ENCODE data around the gene STRA6.

Gene STRA6

DNA sequence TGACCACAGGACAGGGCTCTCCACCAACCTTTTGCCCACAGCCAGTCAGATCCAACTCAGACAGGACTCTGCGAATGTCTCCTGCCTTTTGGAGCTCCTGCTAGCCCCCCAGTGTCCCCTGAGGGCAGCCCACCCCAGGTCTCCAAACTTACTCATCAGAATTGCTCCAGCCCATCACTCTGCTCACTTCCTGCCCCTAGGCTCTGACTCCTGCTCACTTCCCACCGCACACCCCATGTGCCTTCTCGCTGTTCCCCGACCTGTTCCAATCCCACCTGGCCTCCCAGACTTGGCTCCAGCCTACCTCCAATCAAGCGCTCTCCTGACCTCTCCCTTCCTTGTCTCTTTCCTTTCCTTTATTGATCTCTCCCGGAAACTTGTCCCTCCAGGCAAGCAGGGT is 5.9 kb upstream of the STRA6 start:
- DNase-seq (ENCODE audit: low read depth in 2 of 3, low spot score in 2 of 3), result no peak

DNA sequence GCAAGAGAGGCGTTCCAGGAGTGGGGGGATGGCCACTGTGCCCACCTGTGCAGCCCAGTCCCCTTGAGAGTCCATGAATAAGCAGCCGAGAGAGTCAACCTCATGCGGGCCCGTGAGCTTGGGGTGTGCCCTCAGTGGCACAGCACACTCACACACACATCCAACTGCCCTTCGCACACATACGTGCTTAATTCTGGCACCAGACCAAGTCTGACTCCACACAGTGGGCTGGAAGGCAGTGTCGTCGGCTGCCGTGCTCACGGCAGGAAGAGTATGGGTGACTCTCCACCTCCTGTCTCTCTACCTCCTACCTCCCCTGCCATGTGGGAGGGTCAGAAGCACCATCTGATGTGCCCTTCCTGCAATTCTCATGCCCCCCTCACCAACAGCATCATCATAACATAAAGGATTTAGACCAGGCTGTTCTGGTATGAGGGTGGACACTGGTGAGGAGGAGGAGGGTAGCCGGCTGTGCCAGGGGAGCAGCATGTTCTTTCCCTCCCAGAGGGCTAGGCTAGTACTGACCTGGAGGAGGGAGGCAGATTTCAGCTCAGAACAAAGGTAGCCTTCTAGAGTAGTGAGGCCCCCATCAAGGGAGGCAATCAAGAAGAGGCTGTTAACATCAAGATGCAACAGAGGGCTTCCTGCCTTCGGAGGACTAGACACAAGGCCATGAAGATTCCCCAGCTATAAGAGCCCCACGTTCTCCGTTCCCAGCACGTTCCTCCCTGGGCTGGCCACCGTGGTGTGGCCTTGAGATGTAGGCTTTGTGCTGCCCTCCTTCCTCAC is 5.3 kb upstream of the STRA6 start:
- DNase-seq (ENCODE audit: low read depth in 2 of 3, low spot score in 2 of 3), result no peak

DNA sequence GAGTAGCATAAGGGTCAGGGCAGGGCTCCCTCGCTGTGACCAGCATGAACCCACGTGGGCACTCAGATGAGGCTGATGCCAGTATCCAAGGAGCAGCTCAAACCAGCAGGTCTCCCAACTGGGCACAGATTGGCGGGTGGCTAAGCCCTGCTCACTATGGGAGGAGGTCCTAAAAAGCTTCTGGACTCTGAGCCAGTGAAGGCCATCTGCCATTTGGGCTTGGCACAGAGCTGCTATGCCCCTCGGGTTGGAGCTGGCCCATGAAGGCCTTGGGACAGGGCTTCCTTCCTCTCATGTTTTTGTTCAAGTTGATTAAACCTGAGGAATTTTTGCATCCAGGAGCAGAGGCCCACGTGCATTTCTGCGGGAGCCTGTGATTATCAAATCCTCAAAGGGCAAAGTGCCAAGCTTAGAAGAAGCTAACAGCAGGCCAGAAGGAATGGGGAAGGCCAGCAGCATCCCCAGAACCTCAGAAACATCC is 4.3 kb upstream of the STRA6 start:
- DNase-seq (ENCODE audit: low read depth in 2 of 3, low spot score in 2 of 3), result no peak

DNA sequence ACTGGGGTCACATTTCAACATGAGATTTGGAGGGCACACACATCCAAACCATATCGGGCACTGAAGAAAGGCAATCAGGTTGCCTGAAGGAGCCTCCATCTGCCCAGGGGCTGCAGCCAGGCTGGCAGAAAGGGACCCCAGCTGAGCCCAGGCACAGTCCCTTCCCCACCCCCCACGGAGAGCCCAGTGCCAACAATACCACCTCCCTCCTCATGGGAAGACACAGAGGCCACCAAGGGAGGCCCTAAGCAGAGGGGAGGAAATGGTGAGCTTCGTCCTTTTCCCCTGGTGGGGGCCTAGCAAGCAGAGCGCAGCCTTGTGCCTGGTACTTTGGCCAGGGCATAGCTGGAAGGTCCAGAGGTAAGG is 3.0 kb upstream of the STRA6 start:
- DNase-seq (ENCODE audit: low read depth in 2 of 3, low spot score in 2 of 3), result no peak

DNA sequence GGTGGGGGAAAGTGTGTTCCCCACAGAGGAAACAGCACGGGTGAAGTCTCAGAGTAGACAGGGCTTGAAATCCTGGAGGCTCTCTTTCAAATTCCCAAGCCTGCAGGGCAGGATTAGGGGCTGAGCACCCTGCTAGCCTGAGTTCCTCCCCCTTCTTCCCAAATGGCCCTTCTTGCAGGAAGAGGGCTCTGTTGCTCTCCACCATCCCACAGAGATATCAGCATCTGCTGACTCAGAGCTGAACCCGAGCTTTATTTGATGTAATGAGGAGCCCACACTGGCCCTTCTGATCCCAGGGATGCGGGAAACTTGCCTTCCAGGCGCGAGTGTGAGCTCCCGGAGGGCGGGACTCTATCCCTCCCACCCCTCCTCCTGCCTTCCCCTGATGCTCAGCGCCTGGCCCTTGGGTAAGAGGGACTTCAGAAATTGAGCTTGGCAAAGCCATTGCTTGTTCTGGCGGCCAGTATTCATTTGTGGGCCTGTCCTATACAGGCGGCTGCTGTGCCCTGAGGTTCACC is 1.4 kb upstream of the STRA6 start:
- DNase-seq (ENCODE audit: low read depth in 2 of 3, low spot score in 2 of 3), result no peak

DNA sequence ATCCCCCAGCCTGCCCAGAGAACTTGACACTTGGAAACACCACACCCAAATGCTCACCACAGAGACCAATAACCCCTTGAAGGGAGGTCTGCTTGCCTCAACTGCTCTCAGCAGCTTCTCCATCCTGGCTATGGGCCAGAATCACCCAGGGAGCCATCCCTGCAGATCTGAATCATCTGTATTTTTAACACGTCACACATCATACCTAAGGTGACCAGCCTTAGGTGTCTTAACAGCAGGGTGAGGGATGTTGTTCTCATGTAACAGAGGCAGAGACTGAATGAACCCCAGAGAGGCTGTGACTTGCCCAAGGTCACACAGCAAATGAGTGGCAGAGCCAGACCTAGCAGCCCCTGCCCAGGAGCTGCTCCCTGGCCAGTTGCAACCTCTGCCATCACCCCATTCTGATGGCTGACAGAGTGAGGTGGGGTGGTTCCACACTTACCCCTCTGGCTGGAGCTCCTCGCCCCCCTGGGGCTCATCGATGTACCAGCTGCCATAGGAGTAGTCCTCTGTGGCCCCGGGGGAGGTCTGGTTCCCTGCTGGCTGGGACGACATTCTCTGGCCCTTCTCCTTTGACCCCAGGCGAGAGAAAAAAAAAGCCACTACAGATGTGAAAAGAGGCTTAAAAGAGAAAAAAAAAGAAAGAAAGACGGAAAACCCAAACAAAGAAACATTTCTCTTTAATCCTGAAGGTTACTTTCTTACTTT is 722 bp downstream of the STRA6 start:
- DNase-seq (ENCODE audit: low read depth in 2 of 3, low spot score in 2 of 3), result no peak

DNA sequence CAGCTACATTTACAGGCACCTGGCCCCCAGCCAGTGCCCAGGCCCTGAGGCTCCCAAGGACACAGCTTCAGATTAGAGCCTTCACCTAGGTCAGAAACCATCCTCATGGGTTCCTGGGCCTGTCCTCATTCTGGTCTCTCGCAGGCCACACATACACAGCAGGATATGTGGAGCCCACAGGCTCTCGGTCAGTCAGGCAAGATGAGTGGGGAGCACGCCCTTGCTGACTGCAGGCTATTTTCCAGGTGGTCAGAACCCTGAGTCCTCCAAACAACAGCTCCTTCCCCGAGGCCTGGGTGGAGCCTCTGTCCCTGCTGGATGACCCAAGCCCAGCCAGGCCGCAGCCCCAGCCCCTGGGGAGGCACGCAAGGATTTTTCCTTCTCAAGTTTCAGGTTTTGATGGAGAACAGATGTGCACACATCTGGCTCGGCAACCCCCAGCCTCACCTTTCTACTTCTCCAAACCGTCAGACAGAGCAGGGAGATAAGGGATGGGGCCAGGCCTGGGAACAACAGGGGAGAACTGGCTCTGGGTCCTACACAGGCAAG is 1.6 kb downstream of the STRA6 start:
- DNase-seq (ENCODE audit: low read depth in 2 of 3, low spot score in 2 of 3), result no peak

DNA sequence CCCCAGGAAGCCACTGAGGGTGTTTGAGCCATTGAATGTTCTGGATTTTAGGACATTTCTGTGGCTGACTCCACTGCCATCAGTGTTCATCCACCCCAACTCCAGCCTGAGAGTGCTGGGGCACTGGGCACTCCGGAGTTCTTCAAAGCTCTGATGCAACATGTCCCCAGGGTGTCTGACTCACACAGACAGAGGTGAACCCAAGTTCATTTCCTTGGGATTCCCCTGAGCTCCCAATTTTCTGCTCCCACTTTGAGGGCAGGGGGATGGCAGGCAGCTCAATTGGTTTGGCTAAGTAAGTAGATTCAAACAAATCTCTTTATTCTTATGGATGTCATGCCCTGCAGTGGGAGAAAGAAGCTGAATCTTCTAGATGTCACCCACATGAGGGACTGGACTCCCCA is 2.2 kb downstream of the STRA6 start:
- DNase-seq (ENCODE audit: low read depth in 2 of 3, low spot score in 2 of 3), result no peak

DNA sequence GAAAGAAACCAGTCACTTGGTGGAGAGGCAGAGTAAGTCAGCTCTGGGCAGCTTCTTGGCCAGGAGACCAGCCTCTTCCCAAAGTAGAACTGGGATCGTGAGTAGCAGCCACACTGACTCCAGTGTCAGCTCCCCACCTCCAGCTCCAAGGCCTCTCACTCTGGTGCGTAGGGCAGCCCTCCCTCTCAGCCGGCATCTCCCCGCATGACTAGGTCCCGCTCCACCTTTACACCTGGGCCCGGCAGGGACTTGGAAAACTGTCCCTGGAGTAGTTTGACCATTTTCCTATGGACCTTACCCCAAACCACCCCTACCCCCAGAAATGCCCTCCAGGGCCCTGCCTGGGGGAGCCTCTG is 3.3 kb downstream of the STRA6 start:
- no peak for DNase-seq (ENCODE audit: low read depth in 2 of 3, low spot score in 2 of 3)

DNA sequence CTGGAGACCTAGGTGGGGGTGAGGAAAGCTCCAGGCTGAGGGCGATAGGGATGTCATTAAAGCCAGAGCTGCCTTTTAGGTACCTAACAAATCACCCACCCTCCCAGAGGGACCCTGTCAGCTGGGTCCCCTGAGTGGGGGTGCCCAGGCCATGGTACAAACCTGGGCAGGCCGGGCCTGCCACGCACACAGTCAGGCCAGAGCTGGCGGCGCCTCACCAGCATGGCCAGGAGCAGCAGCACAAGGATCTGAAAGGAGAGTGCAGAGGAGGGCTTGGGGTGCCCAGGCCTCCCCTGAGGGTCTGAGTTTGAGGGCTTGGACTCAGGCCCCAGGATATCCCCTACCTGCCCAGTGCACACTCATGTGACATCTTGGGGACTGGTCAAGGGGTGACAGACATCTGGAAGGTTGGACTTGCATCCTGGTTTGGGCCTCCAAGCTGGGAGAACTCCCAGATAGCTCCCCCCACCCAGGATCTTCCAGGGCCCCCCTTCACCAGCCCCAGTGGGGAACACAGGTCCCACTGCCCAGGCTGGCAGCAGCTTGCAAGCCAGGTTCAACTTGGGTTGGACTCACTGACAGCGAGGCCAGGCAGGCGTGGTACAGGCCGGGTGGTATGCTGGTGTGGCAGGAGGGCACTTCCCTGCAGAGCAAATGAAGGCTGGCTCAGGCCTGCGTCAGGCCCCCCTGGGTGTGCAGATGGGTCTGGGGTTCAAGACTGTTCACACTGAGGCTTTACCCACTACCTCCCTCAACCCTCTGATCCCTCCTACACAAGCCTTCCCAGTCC is 5.2 kb downstream of the STRA6 start:
- no peak for DNase-seq (ENCODE audit: low read depth in 2 of 3, low spot score in 2 of 3)

DNA sequence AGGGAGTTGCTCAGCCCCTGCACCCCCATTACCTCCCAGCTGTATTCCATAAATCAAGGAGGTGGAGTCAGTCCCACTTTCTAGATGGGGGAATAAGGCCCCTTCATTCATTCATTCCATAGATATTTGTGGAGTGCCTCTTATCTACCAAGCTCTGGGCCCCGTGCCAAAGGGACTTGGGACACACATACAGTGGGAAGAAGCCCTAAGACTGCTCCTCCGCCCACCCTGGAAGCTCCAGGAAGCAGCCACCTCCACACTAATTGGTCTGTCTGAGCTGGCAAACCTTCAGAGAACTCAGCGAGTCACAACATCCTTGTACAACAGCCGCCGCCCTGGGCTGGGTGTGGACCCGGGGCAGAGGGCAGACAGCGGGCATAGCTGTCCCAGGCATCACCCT is 6.4 kb downstream of the STRA6 start:
- DNase-seq (ENCODE audit: low read depth in 2 of 3, low spot score in 2 of 3), result no peak

DNA sequence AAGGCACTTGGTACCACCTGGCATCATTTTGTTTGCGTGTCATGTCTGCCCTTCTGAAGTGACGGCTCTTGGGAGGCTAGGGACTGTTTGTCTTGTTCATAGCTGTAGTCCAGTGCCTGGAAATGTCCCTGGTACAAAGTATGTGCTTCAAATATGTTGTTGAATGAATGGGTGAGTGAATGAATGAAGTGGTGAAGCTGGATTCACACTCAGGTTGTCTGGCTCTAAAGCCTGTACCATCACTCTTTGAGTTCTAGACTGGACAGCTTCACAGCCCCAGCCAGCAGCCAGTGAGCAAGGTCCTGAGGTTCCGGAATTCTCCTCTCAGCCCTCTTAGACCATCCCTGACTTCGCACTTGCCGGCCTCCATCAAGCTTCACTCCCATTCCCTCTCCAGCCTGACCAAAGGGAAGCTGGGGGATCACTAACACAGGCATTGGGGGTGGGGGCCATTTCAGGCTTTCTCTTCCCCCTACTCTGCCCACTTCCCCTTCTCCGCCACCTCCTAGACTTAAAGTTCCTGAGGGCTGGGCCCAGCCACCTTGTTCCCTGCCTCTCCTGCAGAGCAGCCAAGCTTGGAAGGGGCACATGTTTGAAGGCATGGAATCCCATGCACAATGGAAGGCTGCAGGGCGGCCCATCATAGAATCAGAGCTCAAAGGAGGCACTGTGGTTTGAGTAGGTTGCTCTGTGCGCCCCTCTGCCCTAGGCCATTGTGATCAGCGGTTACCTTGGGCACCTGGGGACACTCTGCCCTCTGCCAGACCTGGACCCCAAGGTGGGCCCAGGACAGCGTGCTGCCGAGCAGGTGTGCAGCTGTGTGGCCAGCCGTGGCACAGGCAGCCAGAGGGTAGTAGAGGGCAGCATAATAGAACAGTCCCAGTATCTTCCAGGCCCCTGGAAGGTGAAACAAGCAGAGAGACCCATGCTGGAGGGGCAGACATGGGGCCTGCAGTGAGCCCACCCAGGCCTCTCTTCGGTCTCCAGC is 7.7 kb downstream of the STRA6 start:
- no peak for DNase-seq (ENCODE audit: low read depth in 2 of 3, low spot score in 2 of 3)

DNA sequence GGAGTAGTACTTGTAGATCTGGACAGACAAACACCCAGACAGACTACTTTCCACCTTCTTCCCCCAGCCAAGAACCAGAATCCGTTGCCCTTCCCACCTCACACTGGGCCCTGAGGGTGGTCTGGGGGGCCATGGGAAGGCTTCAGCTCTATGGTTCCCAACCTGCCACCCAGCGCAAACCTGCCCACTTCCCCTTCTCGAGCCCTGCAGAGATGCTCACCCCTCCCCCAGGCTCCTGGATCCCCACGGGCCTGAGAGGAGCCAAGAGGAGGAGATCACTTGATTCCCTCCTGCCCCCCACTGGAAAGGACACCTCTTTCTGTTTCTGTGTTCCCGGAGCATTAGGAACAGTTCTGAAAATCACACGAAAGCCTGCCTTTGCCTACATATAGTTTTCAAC is 8.7 kb downstream of the STRA6 start:
- no peak for DNase-seq (ENCODE audit: low read depth in 2 of 3, low spot score in 2 of 3)

DNA sequence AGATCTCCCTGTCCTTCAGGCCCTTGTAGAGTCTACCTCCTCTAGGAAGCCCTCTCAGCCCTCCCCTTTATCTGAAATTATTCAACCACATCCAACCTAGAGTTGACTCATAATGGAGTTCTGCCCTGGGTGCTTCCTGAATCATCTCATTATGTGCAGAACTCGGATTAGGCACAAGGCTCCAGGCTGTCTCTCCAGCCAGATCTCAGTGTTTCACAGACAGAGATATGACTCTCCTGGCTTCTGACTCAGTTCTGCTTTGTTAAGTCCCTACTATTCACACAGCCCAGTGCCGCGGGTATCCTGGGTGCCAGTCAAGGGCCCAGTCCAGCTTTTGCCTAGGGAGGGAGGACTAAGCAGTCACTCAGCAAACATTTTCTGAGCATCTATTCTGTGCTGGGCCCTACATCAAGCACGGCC is 9.3 kb downstream of the STRA6 start:
- DNase-seq (ENCODE audit: low read depth in 2 of 3, low spot score in 2 of 3), result no peak

DNA sequence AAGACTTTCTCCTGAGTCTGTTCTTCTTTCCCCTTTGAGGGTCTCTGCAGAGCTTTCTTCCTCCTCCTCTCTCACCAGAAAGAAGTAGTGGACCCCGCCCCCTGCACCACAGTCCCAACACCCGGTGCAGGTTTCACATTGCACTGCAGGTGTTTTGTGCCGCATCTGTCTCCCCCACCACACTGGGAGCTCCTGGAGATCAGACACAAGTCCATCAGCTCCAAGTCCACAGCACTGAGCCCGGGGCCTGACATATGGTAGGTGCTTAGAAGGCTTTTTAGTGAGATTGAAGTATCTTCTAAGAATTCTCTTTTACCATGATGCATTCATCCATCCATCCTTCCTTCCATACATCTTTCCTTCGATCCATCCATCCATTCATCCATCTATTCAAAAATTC is 9.8 kb downstream of the STRA6 start:
- no peak for DNase-seq (ENCODE audit: low read depth in 2 of 3, low spot score in 2 of 3)

DNA sequence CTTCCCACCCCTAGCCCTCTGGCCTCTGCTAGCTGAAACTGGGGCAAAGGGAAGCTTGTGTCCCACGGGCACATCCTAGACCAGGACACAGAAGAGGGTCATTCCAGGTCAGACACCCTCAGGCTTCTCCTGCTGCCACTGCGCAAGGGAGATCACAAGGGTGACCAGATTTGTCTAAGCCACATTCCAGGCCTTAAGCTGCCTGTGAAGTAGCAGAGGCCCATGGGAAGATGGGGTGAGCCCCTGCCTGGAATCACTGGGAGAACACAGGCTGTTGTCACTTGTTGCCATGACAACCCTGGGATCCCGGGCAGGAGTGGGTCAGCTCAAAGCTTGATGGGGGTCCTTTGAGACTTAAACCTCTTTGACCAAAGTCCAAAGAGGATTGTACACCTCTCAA is 10.8 kb downstream of the STRA6 start:
- no peak for DNase-seq (ENCODE audit: low read depth in 2 of 3, low spot score in 2 of 3)

DNA sequence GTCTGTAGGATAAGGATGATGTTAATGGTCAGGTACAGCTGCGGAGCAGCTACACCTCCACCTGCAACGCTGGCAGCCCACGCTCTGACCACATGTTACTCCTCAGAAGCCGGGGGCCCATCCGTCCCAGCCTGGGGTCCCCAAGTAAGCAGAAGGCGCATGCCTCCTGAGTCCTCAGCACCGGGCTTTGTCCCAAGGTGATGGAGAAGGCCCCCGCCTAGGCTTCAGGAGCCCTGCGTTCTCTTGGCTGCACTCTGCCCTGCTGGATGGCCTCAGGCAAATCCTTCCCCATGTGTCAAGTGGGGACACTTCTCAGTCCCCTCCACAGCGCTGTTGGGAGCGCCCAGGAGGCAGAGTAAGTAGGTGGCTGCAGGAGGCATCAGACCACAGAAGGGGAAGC is 14.4 kb downstream of the STRA6 start:
- DNase-seq (ENCODE audit: low read depth in 2 of 3, low spot score in 2 of 3), result no peak

DNA sequence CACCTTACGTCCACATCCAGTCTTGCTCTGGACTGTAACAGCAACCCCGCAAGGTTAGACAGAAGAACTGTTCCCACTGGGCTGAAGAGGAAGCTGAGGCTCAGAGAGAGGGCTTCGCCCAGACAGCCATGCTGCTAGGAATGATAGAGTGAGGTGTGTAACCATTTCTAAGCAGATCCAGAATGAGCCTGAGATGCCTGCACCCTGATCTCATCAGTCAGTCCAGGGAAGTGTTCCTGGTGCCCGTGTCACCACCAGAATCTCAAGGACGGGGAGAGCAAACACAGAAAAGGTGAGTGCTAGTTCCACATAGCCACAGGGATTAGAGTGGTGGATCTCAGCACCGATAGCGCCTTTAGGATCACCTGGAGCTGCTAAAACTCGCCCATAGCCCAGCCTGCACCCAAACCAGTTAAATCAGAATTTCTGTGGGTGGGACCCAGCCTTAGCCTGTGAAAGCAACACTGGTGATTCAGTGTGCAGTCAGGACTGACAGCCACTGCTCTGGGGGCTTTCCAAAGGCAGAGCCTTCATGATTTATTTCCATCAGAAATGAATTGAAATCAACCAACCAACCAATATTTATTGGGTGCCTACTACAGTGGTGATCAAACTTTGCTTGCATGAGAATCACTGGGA is 16.8 kb downstream of the STRA6 start:
- DNase-seq (ENCODE audit: low read depth in 2 of 3, low spot score in 2 of 3), result no peak

DNA sequence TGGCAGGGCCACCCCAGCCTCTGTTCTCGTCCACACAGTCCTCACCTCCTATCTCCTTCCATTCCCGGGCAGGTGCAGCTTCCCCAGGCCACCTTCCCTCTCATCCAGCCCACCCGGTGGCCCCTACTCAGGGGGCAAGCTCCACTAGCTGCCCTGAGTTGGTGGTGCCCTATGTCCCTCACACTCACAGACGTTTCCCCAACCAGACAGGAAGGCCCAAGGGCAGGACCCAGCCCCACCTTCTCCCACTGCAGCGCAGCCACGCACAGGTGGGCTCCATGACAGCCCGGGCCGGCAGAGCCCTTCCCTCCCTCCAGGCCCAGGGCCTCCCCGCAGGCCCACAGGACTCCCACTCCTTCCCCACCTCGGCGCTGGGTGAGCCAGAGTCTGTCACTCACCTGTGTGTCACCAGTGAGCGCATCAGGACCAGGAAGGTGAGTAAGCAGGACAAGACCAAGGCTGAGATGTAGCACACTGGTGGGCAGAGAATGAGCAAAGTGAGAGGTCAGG is 17.9 kb downstream of the STRA6 start:
- peak in 1 of 3 experiments; percentile 8 for DNase-seq (ENCODE audit: low read depth in 2 of 3, low spot score in 2 of 3)

DNA sequence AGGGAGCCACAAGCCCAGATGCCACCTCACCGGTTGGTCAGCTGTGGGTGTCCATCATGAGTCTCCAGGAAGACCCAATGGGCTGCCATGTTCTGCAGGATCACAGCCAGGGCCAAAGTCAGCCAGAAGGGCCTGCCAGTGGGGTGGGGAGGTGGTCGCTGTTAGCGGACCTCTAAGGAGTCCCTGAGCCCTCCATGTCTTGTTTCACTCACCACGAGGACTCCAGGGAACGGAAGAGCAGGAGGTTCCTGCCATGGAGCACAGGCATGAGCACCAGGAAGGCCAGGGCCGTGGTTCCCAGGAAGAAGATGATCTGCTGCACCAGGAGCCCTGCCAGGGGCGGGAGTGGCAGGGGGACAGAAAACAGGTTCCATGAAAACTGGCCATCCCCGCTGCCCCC is 20.5 kb downstream of the STRA6 start:
- no peak for DNase-seq (ENCODE audit: low read depth in 2 of 3, low spot score in 2 of 3)
